SK-N-SH (cell line): ENCODE measurements around the gene SIL1.

ENCODE experiments used
- CTCF ChIP-seq: fragments of 200-600 bp; sonication (generic); IDR thresholded peaks from 2 replicates; pipeline ENCODE4 v1.6.1; 2017; ENCODE audit warnings: antibody characterized with exemption, mild to moderate bottlenecking, moderate library complexity
- EZH2phosphoT487 ChIP-seq: fragments of 200-600 bp; sonication (generic); IDR thresholded peaks from 2 replicates; pipeline ENCODE4 v1.6.1; 2017; ENCODE audit warnings: low read depth, mixed run types, mild to moderate bottlenecking, antibody characterized with exemption, moderate library complexity, borderline replicate concordance
- MAX ChIP-seq: IDR thresholded peaks from 2 replicates; pipeline ENCODE4 v1.4.0; 2012; ENCODE audit warnings: low read depth
- POLR2AphosphoS5 ChIP-seq: IDR thresholded peaks from 2 replicates; pipeline ENCODE4 v1.6.1; 2012; ENCODE audit warnings: low read depth, low read length
- REST ChIP-seq: IDR thresholded peaks from 2 replicates; pipeline ENCODE4 v1.6.1; 2012; ENCODE audit warnings: mild to moderate bottlenecking, low read depth, low read length, moderate library complexity
- TCF12 ChIP-seq: IDR thresholded peaks from 2 replicates; pipeline ENCODE4 v1.4.0; 2012
- USF2 ChIP-seq: fragments of 150-350 bp; IDR thresholded peaks from 2 replicates; pipeline ENCODE4 v1.6.1; 2017; ENCODE audit warnings: antibody characterized with exemption, low read length, low read depth, borderline replicate concordance
- YY1 ChIP-seq: IDR thresholded peaks from 2 replicates; pipeline ENCODE4 v1.4.0; 2012; ENCODE audit warnings: low read depth, mild to moderate bottlenecking
- TF ChIP-seq, protein P1 (sequence below): IDR thresholded peaks from 2 replicates; pipeline ENCODE4; 2012

DNA sequence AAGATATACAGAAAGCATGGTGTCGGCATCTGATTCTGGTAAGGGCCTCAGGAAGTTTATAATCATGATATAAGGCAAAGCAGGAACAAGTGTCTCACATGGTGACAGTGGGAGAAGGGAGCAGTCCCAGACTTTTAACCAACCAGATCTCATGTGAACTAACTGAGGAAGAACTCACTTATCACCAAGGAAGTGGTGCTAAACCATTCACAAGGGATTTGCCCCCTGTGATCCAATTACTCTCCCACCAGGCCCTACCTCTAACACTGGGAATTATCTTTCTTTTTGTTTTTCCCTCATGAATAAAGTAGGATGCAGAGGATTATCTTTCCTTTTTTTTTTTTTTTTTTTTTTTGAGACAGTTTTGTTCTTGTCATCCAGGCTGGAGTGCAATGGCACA is 199.6 kb downstream of the SIL1 start:
- TF ChIP-seq CTCF = no peak
- TF ChIP-seq REST = no peak
- TF ChIP-seq TCF12 = no peak
- no peak for TF ChIP-seq YY1
- TF ChIP-seq MAX = no peak
- no peak for TF ChIP-seq USF2
- TF ChIP-seq, protein P1, sequence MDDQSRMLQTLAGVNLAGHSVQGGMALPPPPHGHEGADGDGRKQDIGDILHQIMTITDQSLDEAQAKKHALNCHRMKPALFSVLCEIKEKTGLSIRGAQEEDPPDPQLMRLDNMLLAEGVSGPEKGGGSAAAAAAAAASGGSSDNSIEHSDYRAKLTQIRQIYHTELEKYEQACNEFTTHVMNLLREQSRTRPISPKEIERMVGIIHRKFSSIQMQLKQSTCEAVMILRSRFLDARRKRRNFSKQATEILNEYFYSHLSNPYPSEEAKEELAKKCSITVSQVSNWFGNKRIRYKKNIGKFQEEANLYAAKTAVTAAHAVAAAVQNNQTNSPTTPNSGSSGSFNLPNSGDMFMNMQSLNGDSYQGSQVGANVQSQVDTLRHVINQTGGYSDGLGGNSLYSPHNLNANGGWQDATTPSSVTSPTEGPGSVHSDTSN = no peak
- TF ChIP-seq EZH2phosphoT487 = no peak
- TF ChIP-seq POLR2AphosphoS5 = no peak
